OCI-LY1 (cell line): Measurements from ENCODE around the gene GTF3C2.

Experiments
- H2AFZ ChIP-seq: fragments of 200-600 bp; sonication (generic), shearing (Covaris generic); 2 replicates; pipeline ENCODE4 v1.6.0; 2014; ENCODE audit warnings: antibody characterized with exemption, mild to moderate bottlenecking, low read length
- H3F3A ChIP-seq: fragments of 200-600 bp; sonication (generic), shearing (Covaris generic); 2 replicates; pipeline ENCODE4 v1.6.0; 2014; ENCODE audit warnings: mild to moderate bottlenecking, antibody characterized with exemption, low read length, moderate library complexity; ENCODE audit not compliant: insufficient read depth
- H3K27ac ChIP-seq: fragments of 200-600 bp; sonication (generic); 2 replicates; pipeline ENCODE4 v1.5.1; 2014; ENCODE audit warnings: low read length, mixed run types, mild to moderate bottlenecking, low read depth; ENCODE audit not compliant: poor library complexity, severe bottlenecking
- H3K27me3 ChIP-seq: fragments of 200-600 bp; sonication (generic); 2 replicates; pipeline ENCODE4 v1.6.0; 2014; ENCODE audit warnings: antibody characterized with exemption, mild to moderate bottlenecking, low read length, moderate library complexity; ENCODE audit not compliant: insufficient read depth
- H3K36me3 ChIP-seq: fragments of 200-600 bp; sonication (generic); 2 replicates; pipeline ENCODE4 v1.6.1; 2014; ENCODE audit warnings: mild to moderate bottlenecking, antibody characterized with exemption, low read length, moderate library complexity, mixed read lengths; ENCODE audit not compliant: insufficient read depth
- H3K4me1 ChIP-seq: fragments of 200-600 bp; sonication (generic); 2 replicates; pipeline ENCODE4 v1.5.1; 2014; ENCODE audit warnings: mild to moderate bottlenecking, low read length, moderate library complexity; ENCODE audit not compliant: insufficient read depth, severe bottlenecking
- H3K4me2 ChIP-seq: fragments of 200-600 bp; sonication (generic), shearing (Covaris generic); 2 replicates; pipeline ENCODE4 v1.6.1; 2014; ENCODE audit warnings: low read length
- H3K4me3 ChIP-seq: fragments of 200-600 bp; sonication (generic); 2 replicates; pipeline ENCODE4 v1.5.1; 2014; ENCODE audit warnings: low read length, low read depth, mild to moderate bottlenecking, mixed read lengths; ENCODE audit not compliant: poor library complexity, severe bottlenecking
- H3K79me2 ChIP-seq: fragments of 200-600 bp; shearing (Covaris generic); 2 replicates; pipeline ENCODE4 v1.6.1; 2016; ENCODE audit warnings: mixed run types, low read length, mixed read lengths; ENCODE audit not compliant: insufficient read depth
- H3K9ac ChIP-seq: fragments of 200-600 bp; sonication (generic), shearing (Covaris generic); 2 replicates; pipeline ENCODE4 v1.6.1; 2014; ENCODE audit warnings: mild to moderate bottlenecking, low read length, mixed read lengths
- H3K9me2 ChIP-seq: fragments of 200-600 bp; sonication (generic), shearing (Covaris generic); 2 replicates; pipeline ENCODE4 v1.6.1; 2014; ENCODE audit warnings: low read depth, mild to moderate bottlenecking, low read length, mixed read lengths
- H3K9me3 ChIP-seq: fragments of 200-600 bp; shearing (Covaris generic); 2 replicates; pipeline ENCODE4 v1.6.1; 2014; ENCODE audit warnings: low read length, mixed read lengths
- H4K20me1 ChIP-seq: fragments of 200-600 bp; sonication (generic), shearing (Covaris generic); 2 replicates; pipeline ENCODE4 v1.6.0; 2016; ENCODE audit warnings: mild to moderate bottlenecking, low read length; ENCODE audit not compliant: insufficient read depth
- EZH2 ChIP-seq: fragments of 200-600 bp; sonication (generic), shearing (Covaris generic); IDR thresholded peaks from 2 replicates; pipeline ENCODE4 v1.8.0; 2017; ENCODE audit warnings: borderline replicate concordance, mixed run types, mild to moderate bottlenecking, antibody characterized with exemption, low read length, moderate library complexity, mixed read lengths
- TF ChIP-seq, protein P1 (sequence below): fragments of 200-600 bp; sonication (generic), shearing (Covaris generic); IDR thresholded peaks from 2 replicates; pipeline ENCODE4 v1.5.1; 2017; ENCODE audit warnings: mild to moderate bottlenecking, antibody characterized with exemption, low read length, moderate library complexity, mixed read lengths

Gene GTF3C2

DNA sequence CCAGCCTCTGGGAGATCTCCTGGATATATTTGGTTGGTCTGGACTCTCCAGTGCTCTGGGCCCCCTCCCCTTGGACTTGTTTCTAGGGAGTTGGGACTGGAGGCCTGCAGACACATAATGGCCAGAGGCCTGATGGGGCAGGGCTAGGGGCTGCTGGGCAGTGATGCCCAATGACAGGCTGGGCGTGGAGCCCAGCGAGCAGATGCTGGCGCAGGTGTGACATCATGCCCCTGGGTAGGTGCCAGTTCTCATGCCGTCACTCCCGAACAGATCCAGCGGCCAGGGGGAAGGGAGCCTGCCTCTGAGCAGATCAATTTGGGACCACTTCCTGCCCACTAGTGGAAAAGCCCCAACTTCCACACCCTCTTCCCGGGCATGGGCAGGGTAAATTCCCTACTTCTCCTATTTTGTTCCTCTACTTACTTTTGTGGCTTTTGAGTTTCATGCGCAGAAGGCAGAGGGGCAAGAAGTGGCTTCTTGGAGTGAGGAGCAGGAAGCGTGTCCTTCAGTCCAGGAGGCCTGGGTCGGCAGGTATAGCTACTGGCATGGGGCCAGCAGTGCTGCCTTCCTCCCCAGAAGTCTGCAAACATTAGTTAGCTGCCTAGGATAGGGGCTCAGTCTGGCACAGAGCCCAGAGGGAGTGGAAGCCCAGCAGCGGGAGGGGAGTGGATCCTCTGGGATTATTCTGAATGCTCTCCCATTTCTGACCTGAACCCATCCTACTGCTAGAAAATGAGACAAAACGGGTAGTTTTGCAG is 39.7 kb downstream of the GTF3C2 start:
- H3K36me3 ChIP-seq, result peaks cover 15% of the 10 kb centered on the region
- H3K9me3 ChIP-seq, result no peaks in the 10 kb centered on the region
- no peak overlapping the region for H2AFZ ChIP-seq
- H3K27ac ChIP-seq, result no peak overlapping the region
- peaks cover 6% of the 10 kb centered on the region for H3K4me1 ChIP-seq
- H3K79me2 ChIP-seq, result no peaks in the 10 kb centered on the region
- H3K9ac ChIP-seq, result no peak overlapping the region
- no peaks in the 10 kb centered on the region for H3F3A ChIP-seq
- H3K4me2 ChIP-seq, result no peak overlapping the region
- no peak overlapping the region for H3K4me3 ChIP-seq
- no peaks in the 10 kb centered on the region for H3K27me3 ChIP-seq
- TF ChIP-seq EZH2, result no peak
- TF ChIP-seq, protein P1, sequence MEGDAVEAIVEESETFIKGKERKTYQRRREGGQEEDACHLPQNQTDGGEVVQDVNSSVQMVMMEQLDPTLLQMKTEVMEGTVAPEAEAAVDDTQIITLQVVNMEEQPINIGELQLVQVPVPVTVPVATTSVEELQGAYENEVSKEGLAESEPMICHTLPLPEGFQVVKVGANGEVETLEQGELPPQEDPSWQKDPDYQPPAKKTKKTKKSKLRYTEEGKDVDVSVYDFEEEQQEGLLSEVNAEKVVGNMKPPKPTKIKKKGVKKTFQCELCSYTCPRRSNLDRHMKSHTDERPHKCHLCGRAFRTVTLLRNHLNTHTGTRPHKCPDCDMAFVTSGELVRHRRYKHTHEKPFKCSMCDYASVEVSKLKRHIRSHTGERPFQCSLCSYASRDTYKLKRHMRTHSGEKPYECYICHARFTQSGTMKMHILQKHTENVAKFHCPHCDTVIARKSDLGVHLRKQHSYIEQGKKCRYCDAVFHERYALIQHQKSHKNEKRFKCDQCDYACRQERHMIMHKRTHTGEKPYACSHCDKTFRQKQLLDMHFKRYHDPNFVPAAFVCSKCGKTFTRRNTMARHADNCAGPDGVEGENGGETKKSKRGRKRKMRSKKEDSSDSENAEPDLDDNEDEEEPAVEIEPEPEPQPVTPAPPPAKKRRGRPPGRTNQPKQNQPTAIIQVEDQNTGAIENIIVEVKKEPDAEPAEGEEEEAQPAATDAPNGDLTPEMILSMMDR, result no peak
- no peaks in the 10 kb centered on the region for H3K9me2 ChIP-seq
- no peaks in the 10 kb centered on the region for H4K20me1 ChIP-seq

DNA sequence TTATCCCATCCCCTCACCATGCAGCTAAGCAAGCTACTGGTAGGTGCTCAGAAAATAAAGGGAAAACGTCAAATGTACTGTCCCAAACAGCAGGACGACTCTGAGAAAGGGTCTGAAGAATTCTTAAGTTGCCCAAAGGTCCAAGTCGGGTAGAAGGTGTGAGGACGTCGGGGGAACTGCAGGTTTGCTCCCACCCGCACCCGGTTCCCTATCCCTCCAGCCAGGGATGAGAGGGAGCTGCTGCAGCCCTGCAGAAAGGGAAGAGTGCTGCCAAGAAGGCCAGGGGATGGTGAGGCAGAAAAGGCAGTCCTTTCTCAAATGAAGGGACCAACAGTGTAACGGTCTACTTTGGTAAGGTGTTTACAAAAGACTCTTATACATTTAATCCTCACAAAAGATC is 41.4 kb downstream of the GTF3C2 start:
- TF ChIP-seq, protein P1, result no peak
- TF ChIP-seq EZH2, result no peak
- H3K9ac ChIP-seq, result no peak overlapping the region
- H3F3A ChIP-seq, result no peaks in the 10 kb centered on the region
- no peaks in the 10 kb centered on the region for H3K79me2 ChIP-seq
- H3K9me3 ChIP-seq, result no peaks in the 10 kb centered on the region
- H3K4me3 ChIP-seq, result no peak overlapping the region
- no peak overlapping the region for H3K4me2 ChIP-seq
- peaks cover 23% of the 10 kb centered on the region for H3K36me3 ChIP-seq
- no peaks in the 10 kb centered on the region for H3K4me1 ChIP-seq
- H3K9me2 ChIP-seq, result no peaks in the 10 kb centered on the region
- H4K20me1 ChIP-seq, result no peaks in the 10 kb centered on the region
- no peaks in the 10 kb centered on the region for H3K27me3 ChIP-seq
- no peak overlapping the region for H2AFZ ChIP-seq
- no peak overlapping the region for H3K27ac ChIP-seq

DNA sequence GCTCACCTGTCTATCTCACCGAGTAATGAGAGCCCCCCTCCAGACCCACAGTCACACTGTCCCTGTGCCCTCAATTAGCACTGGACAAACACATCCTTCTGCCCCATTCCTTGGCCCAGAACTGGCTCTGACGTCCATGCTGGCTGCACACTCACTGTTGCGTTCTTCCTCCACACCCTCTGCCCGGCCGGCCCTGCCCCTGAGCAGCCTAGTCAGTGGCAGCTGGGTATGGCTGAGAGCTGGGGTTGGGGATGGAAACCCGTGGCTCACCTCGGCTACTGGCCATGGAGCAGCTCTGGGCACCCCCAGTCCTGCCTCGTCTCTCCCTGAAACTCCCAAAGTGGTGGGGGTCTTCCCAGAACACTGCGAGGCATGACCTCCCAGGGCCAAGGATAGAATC is 41.9 kb downstream of the GTF3C2 start:
- TF ChIP-seq, protein P1, result no peak
- no peak for TF ChIP-seq EZH2
- no peak overlapping the region for H3K4me3 ChIP-seq
- H3K9ac ChIP-seq, result no peak overlapping the region
- H3K79me2 ChIP-seq, result no peaks in the 10 kb centered on the region
- H3K27me3 ChIP-seq, result no peaks in the 10 kb centered on the region
- H3K36me3 ChIP-seq, result peaks cover 25% of the 10 kb centered on the region
- H3K4me2 ChIP-seq, result no peak overlapping the region
- no peak overlapping the region for H2AFZ ChIP-seq
- H3K4me1 ChIP-seq, result no peaks in the 10 kb centered on the region
- no peaks in the 10 kb centered on the region for H3K9me2 ChIP-seq
- H3K9me3 ChIP-seq, result no peaks in the 10 kb centered on the region
- no peaks in the 10 kb centered on the region for H4K20me1 ChIP-seq
- H3F3A ChIP-seq, result no peaks in the 10 kb centered on the region
- H3K27ac ChIP-seq, result no peak overlapping the region
